ENCODE measurements around the gene ELMO2.

The ELMO2 gene

DNA sequence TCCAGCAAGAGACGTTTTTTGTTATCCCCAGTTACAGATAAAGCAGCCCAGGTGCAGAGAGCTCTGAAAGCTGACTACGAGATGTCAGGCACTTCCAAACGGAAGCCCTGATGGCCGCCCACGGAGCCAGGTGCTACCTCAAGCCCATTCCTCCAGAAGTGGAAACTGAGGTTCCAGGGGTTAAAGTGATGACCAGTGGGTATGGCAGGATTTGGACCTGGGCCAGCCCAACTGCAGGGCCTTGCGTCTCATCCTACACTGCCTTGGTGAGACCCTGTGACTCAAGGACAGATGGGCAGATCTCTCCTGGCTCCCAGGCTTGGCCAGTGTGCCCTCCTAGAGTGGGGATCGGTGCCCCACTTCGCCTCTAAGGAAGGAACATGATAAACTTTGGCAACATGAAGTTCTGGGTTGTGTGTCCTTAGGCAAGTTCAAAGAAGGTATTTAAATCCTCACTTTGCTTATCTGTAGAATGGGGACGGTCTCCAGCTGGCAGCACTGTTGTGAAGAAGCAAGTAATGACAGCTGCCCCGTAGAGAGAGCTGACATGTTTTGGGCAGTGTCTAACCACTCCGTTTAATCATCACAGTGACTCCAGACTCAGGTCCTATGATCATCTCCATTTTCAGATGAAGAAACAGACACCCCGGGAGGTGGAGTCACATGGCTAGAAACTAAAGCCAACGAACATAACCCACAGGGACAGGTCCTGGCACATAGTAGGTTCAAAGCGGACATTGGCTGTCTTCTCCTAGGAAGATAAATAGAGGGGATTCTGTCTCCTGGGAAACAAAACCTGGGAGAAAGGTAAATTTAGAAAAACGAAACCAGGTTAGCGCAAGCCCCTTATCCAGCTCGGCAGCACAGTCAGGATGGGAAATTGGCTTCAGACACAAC, 63.7 kb downstream of the ELMO2 start:
- TF ChIP-seq, protein P1, sequence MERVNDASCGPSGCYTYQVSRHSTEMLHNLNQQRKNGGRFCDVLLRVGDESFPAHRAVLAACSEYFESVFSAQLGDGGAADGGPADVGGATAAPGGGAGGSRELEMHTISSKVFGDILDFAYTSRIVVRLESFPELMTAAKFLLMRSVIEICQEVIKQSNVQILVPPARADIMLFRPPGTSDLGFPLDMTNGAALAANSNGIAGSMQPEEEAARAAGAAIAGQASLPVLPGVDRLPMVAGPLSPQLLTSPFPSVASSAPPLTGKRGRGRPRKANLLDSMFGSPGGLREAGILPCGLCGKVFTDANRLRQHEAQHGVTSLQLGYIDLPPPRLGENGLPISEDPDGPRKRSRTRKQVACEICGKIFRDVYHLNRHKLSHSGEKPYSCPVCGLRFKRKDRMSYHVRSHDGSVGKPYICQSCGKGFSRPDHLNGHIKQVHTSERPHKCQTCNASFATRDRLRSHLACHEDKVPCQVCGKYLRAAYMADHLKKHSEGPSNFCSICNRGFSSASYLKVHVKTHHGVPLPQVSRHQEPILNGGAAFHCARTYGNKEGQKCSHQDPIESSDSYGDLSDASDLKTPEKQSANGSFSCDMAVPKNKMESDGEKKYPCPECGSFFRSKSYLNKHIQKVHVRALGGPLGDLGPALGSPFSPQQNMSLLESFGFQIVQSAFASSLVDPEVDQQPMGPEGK (CRISPR knock-in tag; IDR thresholded peaks at IDR 0.05; ENCODE audit: borderline replicate concordance): no peak
- TF ChIP-seq, protein P2, sequence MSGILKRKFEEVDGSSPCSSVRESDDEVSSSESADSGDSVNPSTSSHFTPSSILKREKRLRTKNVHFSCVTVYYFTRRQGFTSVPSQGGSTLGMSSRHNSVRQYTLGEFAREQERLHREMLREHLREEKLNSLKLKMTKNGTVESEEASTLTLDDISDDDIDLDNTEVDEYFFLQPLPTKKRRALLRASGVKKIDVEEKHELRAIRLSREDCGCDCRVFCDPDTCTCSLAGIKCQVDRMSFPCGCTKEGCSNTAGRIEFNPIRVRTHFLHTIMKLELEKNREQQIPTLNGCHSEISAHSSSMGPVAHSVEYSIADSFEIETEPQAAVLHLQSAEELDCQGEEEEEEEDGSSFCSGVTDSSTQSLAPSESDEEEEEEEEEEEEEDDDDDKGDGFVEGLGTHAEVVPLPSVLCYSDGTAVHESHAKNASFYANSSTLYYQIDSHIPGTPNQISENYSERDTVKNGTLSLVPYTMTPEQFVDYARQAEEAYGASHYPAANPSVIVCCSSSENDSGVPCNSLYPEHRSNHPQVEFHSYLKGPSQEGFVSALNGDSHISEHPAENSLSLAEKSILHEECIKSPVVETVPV (CRISPR knock-in tag; IDR thresholded peaks at IDR 0.05): no peak
- TF ChIP-seq ZFP3 (CRISPR knock-in tag; IDR thresholded peaks at IDR 0.05): no peak
- TF ChIP-seq, protein P3, sequence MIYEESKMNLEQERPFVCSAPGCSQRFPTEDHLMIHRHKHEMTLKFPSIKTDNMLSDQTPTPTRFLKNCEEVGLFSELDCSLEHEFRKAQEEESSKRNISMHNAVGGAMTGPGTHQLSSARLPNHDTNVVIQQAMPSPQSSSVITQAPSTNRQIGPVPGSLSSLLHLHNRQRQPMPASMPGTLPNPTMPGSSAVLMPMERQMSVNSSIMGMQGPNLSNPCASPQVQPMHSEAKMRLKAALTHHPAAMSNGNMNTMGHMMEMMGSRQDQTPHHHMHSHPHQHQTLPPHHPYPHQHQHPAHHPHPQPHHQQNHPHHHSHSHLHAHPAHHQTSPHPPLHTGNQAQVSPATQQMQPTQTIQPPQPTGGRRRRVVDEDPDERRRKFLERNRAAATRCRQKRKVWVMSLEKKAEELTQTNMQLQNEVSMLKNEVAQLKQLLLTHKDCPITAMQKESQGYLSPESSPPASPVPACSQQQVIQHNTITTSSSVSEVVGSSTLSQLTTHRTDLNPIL (CRISPR knock-in tag; IDR thresholded peaks at IDR 0.05; ENCODE audit: low read depth): no peak
- TF ChIP-seq, protein P4, sequence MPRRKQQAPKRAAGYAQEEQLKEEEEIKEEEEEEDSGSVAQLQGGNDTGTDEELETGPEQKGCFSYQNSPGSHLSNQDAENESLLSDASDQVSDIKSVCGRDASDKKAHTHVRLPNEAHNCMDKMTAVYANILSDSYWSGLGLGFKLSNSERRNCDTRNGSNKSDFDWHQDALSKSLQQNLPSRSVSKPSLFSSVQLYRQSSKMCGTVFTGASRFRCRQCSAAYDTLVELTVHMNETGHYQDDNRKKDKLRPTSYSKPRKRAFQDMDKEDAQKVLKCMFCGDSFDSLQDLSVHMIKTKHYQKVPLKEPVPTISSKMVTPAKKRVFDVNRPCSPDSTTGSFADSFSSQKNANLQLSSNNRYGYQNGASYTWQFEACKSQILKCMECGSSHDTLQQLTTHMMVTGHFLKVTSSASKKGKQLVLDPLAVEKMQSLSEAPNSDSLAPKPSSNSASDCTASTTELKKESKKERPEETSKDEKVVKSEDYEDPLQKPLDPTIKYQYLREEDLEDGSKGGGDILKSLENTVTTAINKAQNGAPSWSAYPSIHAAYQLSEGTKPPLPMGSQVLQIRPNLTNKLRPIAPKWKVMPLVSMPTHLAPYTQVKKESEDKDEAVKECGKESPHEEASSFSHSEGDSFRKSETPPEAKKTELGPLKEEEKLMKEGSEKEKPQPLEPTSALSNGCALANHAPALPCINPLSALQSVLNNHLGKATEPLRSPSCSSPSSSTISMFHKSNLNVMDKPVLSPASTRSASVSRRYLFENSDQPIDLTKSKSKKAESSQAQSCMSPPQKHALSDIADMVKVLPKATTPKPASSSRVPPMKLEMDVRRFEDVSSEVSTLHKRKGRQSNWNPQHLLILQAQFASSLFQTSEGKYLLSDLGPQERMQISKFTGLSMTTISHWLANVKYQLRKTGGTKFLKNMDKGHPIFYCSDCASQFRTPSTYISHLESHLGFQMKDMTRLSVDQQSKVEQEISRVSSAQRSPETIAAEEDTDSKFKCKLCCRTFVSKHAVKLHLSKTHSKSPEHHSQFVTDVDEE (CRISPR knock-in tag; IDR thresholded peaks at IDR 0.05): no peak
- TF ChIP-seq ZNF70 (CRISPR knock-in tag; IDR thresholded peaks at IDR 0.05): no peak
- TF ChIP-seq TOX (CRISPR knock-in tag; IDR thresholded peaks at IDR 0.05; ENCODE audit: borderline replicate concordance): no peak
- no peak for TF ChIP-seq ZC3H10 (CRISPR knock-in tag; IDR thresholded peaks at IDR 0.05)
- TF ChIP-seq OSR1 (CRISPR knock-in tag; IDR thresholded peaks at IDR 0.05): no peak
- TF ChIP-seq PPARA (CRISPR knock-in tag; IDR thresholded peaks at IDR 0.05; ENCODE audit: borderline replicate concordance): no peak
- no peak for TF ChIP-seq ESRRG (CRISPR knock-in tag; IDR thresholded peaks at IDR 0.05)
- no peak for ATAC-seq

DNA sequence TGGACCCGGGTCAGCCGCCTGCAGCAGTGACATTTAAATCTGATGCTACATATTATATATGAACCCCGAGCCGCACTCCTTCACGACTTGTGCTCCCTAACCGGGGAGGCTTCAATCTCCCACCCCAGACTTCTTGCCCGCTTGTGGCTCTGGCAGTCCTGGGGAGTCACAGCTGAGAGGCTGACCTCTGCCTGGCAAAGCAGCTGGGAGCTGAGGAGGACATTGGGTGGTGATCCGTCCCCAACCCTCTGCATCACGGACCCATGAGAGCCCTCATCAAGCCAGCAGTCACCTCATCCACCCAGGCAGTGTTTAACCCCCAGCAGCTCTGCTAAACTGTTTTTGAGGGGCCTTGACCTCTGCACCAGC, 64.4 kb downstream of the ELMO2 start:
- no peak for ATAC-seq
- no peak for TF ChIP-seq BACH2 (CRISPR knock-in tag; IDR thresholded peaks at IDR 0.05; ENCODE audit: borderline replicate concordance)
- no peak for TF ChIP-seq ZC3H10 (CRISPR knock-in tag; IDR thresholded peaks at IDR 0.05)
- TF ChIP-seq, protein P3 (CRISPR knock-in tag; IDR thresholded peaks at IDR 0.05; ENCODE audit: low read depth): no peak
- no peak for TF ChIP-seq ZFP3 (CRISPR knock-in tag; IDR thresholded peaks at IDR 0.05)
- no peak for TF ChIP-seq ZFP30 (CRISPR knock-in tag; IDR thresholded peaks at IDR 0.05)
- TF ChIP-seq, protein P5, sequence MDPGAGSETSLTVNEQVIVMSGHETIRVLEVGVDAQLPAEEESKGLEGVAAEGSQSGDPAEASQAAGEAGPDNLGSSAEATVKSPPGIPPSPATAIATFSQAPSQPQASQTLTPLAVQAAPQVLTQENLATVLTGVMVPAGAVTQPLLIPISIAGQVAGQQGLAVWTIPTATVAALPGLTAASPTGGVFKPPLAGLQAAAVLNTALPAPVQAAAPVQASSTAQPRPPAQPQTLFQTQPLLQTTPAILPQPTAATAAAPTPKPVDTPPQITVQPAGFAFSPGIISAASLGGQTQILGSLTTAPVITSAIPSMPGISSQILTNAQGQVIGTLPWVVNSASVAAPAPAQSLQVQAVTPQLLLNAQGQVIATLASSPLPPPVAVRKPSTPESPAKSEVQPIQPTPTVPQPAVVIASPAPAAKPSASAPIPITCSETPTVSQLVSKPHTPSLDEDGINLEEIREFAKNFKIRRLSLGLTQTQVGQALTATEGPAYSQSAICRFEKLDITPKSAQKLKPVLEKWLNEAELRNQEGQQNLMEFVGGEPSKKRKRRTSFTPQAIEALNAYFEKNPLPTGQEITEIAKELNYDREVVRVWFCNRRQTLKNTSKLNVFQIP (CRISPR knock-in tag; IDR thresholded peaks at IDR 0.05; ENCODE audit: borderline replicate concordance, low read depth): no peak
- TF ChIP-seq ZNF8 (CRISPR knock-in tag; IDR thresholded peaks at IDR 0.05): no peak
- TF ChIP-seq, protein P4 (CRISPR knock-in tag; IDR thresholded peaks at IDR 0.05): no peak
- TF ChIP-seq SNAI2 (CRISPR knock-in tag; IDR thresholded peaks at IDR 0.05): no peak
- TF ChIP-seq GLIS3 (CRISPR knock-in tag; IDR thresholded peaks at IDR 0.05): no peak
- TF ChIP-seq CSDC2 (CRISPR knock-in tag; IDR thresholded peaks at IDR 0.05): no peak
- TF ChIP-seq OSR1 (CRISPR knock-in tag; IDR thresholded peaks at IDR 0.05): no peak
- TF ChIP-seq ZNF565 (CRISPR knock-in tag; conservative IDR thresholded peaks at IDR 0.05; ENCODE audit: low read depth): no peak
- TF ChIP-seq ZNF70 (CRISPR knock-in tag; IDR thresholded peaks at IDR 0.05): no peak
- no peak for TF ChIP-seq PPARA (CRISPR knock-in tag; IDR thresholded peaks at IDR 0.05; ENCODE audit: borderline replicate concordance)
- TF ChIP-seq TCF4 (CRISPR knock-in tag; IDR thresholded peaks at IDR 0.05; ENCODE audit: borderline replicate concordance): no peak
- TF ChIP-seq TOX (CRISPR knock-in tag; IDR thresholded peaks at IDR 0.05; ENCODE audit: borderline replicate concordance): no peak
- TF ChIP-seq ISL1 (CRISPR knock-in tag; IDR thresholded peaks at IDR 0.05): no peak

Data from SK-N-SH treated with all-trans-retinoic acid at 6 μM for 48 hours (cell line).